AG09309 (cell line): ENCODE results near the gene EML6.

Source experiments
- DNase-seq: peaks from one replicate; pipeline ENCODE4 v3.0.0-alpha.2; 2010; ENCODE audit warnings: low read depth
- H3K4me3 ChIP-seq: 2 replicates; pipeline ENCODE4 v1.5.1; 2011; ENCODE audit warnings: mild to moderate bottlenecking, low read depth, low read length, moderate library complexity; ENCODE audit not compliant: control insufficient read depth
- CTCF ChIP-seq: IDR thresholded peaks from 2 replicates; pipeline ENCODE4 v1.5.1; 2011; ENCODE audit warnings: mild to moderate bottlenecking, low read depth, low read length, inconsistent platforms; ENCODE audit not compliant: insufficient read depth, control insufficient read depth; ENCODE audit errors: missing control alignments

The EML6 gene

GRCh38 chr2:54963476-54963875 lies 240.0 kb downstream of the EML6 start:
- no peak overlapping the region for H3K4me3 ChIP-seq
- no peak for TF ChIP-seq CTCF
- no peak for DNase-seq

- no peak for TF ChIP-seq CTCF
- no peak for DNase-seq
- no peak overlapping the region for H3K4me3 ChIP-seq
These were observed 240.8 kb downstream of the EML6 start for GRCh38 chr2:54964271-54964670.

GRCh38 chr2:54964816-54965215 lies 241.4 kb downstream of the EML6 start:
- no peak for TF ChIP-seq CTCF
- DNase-seq = no peak
- H3K4me3 ChIP-seq = no peak overlapping the region

- no peak for TF ChIP-seq CTCF
- no peak overlapping the region for H3K4me3 ChIP-seq
- DNase-seq = no peak
These were observed 242.0 kb downstream of the EML6 start for GRCh38 chr2:54965425-54965824.

GRCh38 chr2:54966165-54966832 lies 242.8 kb downstream of the EML6 start:
- no peak for DNase-seq
- no peak for TF ChIP-seq CTCF
- no peak overlapping the region for H3K4me3 ChIP-seq

- H3K4me3 ChIP-seq = no peak overlapping the region
- TF ChIP-seq CTCF = no peak
- no peak for DNase-seq
These were observed 243.4 kb downstream of the EML6 start for GRCh38 chr2:54966837-54967236.
